ENCODE data around the gene PSMD9. TPM values are rescaled to one million over a fixed set of nuclear protein-coding genes. Genes with fewer than 3 reads are reported as not detected.
A peak's percentile ranks its signal among the peaks of the same experiment; 100 is the strongest.

The PSMD9 gene
- total RNA-seq, 2 experiments from 2014 or later: 48.6 to 50.7 TPM

- Mint-ChIP-seq H3K4me3 (peak within 1 kb of the TSS; percentile 76), H3K9me3 (no peaks in the 10 kb centered on the region), H3K27me3 (no peaks in the 10 kb centered on the region), H3K4me1 (ENCODE audit: low read depth) (peaks cover 12% of the 10 kb centered on the region), H3K36me3 (ENCODE audit: low read depth) (peaks cover 19% of the 10 kb centered on the region), H3K27ac (peak within 1 kb of the TSS; percentile 89)
- ChIA-PET CTCF (interaction anchor here (0.6 to 4.0 kb wide), 22 partner anchors 10 to 303 kb away, joined by 3 to 21 read pairs (median 3); partner anchors contain the start of genes BCL7A, PSMD9 and RHOF), POLR2A (interaction anchor here (0.7 to 1.4 kb wide), 6 partner anchors 25 to 112 kb away, joined by 3 to 4 read pairs (median 3); no protein-coding TSS in a partner anchor)
- intact Hi-C loops (cut with micrococcal nuclease): no loop called here
- DNase-seq (peak; percentile 99), ATAC-seq (peak; percentile 98)
- TF ChIP-seq CTCF (IDR thresholded peaks at IDR 0.05): peak; percentile 66
Observed at GRCh38 chr12:121917950-121918678, 29.5 kb downstream of the PSMD9 start, which contains the start of gene CFAP251. Gene CFAP251 (plus strand): TSS chr12:121918592. CDS start chr12:121921306, 2,714 bp downstream.

GRCh38 chr12:121918679-121919038 lies 30.1 kb downstream of the PSMD9 start:
- no peak for TF ChIP-seq CTCF (IDR thresholded peaks at IDR 0.05)
- peaks cover 12% of the 10 kb centered on the region for H3K4me1 Mint-ChIP-seq (ENCODE audit: low read depth)
- H3K4me3 Mint-ChIP-seq: peak overlapping the region; percentile 76
- ATAC-seq: no peak
- no peak for DNase-seq
- intact Hi-C loops (cut with micrococcal nuclease): no loop called here
- no peaks in the 10 kb centered on the region for H3K9me3 Mint-ChIP-seq
- peaks cover 18% of the 10 kb centered on the region for H3K36me3 Mint-ChIP-seq (ENCODE audit: low read depth)
- H3K27me3 Mint-ChIP-seq: no peaks in the 10 kb centered on the region
- POLR2A ChIA-PET: interaction anchor here (0.7 to 1.4 kb wide), 5 partner anchors 25 to 113 kb away, joined by 3 read pairs; no protein-coding TSS in a partner anchor
- no peak overlapping the region for H3K27ac Mint-ChIP-seq
- CTCF ChIA-PET: interaction anchor here (0.6 to 4.0 kb wide), 22 partner anchors 9 to 302 kb away, joined by 3 to 21 read pairs (median 3); partner anchors contain the start of genes BCL7A, PSMD9 and RHOF

GRCh38 chr12:121921066-121921465 lies 32.5 kb downstream of the PSMD9 start:
- ChIA-PET POLR2A (no interaction called here), CTCF (no interaction called here)
- no peak for TF ChIP-seq CTCF (IDR thresholded peaks at IDR 0.05)
- Mint-ChIP-seq H3K36me3 (ENCODE audit: low read depth) (peaks cover 13% of the 10 kb centered on the region), H3K27ac (no peak overlapping the region), H3K9me3 (no peaks in the 10 kb centered on the region), H3K4me3 (no peak overlapping the region), H3K27me3 (no peaks in the 10 kb centered on the region), H3K4me1 (ENCODE audit: low read depth) (peaks cover 12% of the 10 kb centered on the region)
- intact Hi-C loops (cut with micrococcal nuclease): no loop called here
- DNase-seq: no peak
- no peak for ATAC-seq

GRCh38 chr12:121925358-121925695 lies 36.7 kb downstream of the PSMD9 start:
- CTCF ChIA-PET: interaction anchor here (1.8 kb wide), 1 partner anchor 131 kb away, joined by 6 read pairs; no protein-coding TSS in a partner anchor
- no peaks in the 10 kb centered on the region for H3K4me1 Mint-ChIP-seq (ENCODE audit: low read depth)
- no peak for DNase-seq

More at GRCh38 chr12:121925358-121925695, 36.7 kb downstream of the PSMD9 start:
- no peaks in the 10 kb centered on the region for H3K36me3 Mint-ChIP-seq (ENCODE audit: low read depth)
- no peaks in the 10 kb centered on the region for H3K9me3 Mint-ChIP-seq
- H3K27me3 Mint-ChIP-seq: no peaks in the 10 kb centered on the region
- ATAC-seq: no peak
- H3K27ac Mint-ChIP-seq: no peak overlapping the region
- no peak for TF ChIP-seq CTCF (IDR thresholded peaks at IDR 0.05)
- POLR2A ChIA-PET: interaction anchor here (0.5 kb wide), 1 partner anchor 83 kb away, joined by 4 read pairs; no protein-coding TSS in a partner anchor
- intact Hi-C loops (cut with micrococcal nuclease): no loop called here
- no peak overlapping the region for H3K4me3 Mint-ChIP-seq

Data from activated CD8-positive, alpha-beta T cell treated with anti-CD3 and anti-CD28 coated beads for 36 hours (primary cell).